Activated T-cell treated with anti-CD3 and anti-CD28 coated beads for 4 hours (primary cell): Measurements from ENCODE around the gene RPA3.
"Not testable (repeated sequence)": the region's sequence is repeated elsewhere in the genome, so short reads cannot be mapped to it uniquely, and the experiment has no call there.

Source experiments
- DNase-seq: peaks from one replicate; pipeline ENCODE4 v3.0.0-alpha.2; 2020

RPA3 gene

GRCh38 chr7:7688310-7688709 is 30.1 kb downstream of the RPA3 start:
- DNase-seq = no peak

- no peak for DNase-seq
Observed at GRCh38 chr7:7687800-7688199, 30.6 kb downstream of the RPA3 start.

GRCh38 chr7:7686811-7687508 is 31.4 kb downstream of the RPA3 start:
- no peak for DNase-seq

- DNase-seq = no peak
Observed at GRCh38 chr7:7682861-7683260, 35.5 kb downstream of the RPA3 start.

- DNase-seq = no peak
Observed at GRCh38 chr7:7681936-7682329, 36.5 kb downstream of the RPA3 start.

GRCh38 chr7:7681191-7681935 is 37.0 kb downstream of the RPA3 start:
- DNase-seq = peak; percentile 41

- DNase-seq = not testable (repeated sequence)
Observed at GRCh38 chr7:7679640-7680039, 38.8 kb downstream of the RPA3 start.

- DNase-seq = no peak
Observed at GRCh38 chr7:7675686-7676085, 42.7 kb downstream of the RPA3 start.

- DNase-seq = no peak
Observed at GRCh38 chr7:7673240-7673550, 45.2 kb downstream of the RPA3 start.

- DNase-seq = no peak
Observed at GRCh38 chr7:7672545-7673239, 45.7 kb downstream of the RPA3 start.

GRCh38 chr7:7671361-7671760 is 47.0 kb downstream of the RPA3 start:
- DNase-seq = no peak

- DNase-seq = no peak
Observed at GRCh38 chr7:7670490-7670889, 47.9 kb downstream of the RPA3 start.

GRCh38 chr7:7668706-7669105 is 49.7 kb downstream of the RPA3 start:
- DNase-seq = no peak

GRCh38 chr7:7667187-7667586 is 51.2 kb downstream of the RPA3 start:
- DNase-seq = no peak

- no peak for DNase-seq
Observed at GRCh38 chr7:7665031-7665430, 53.4 kb downstream of the RPA3 start.

- DNase-seq = no peak
Observed at GRCh38 chr7:7664291-7664690, 54.1 kb downstream of the RPA3 start.

- no peak for DNase-seq
Observed at GRCh38 chr7:7662527-7662926, 55.9 kb downstream of the RPA3 start.

GRCh38 chr7:7656459-7656858 is 61.9 kb downstream of the RPA3 start:
- not testable (repeated sequence) for DNase-seq

GRCh38 chr7:7654964-7655715 is 63.3 kb downstream of the RPA3 start:
- no peak for DNase-seq

GRCh38 chr7:7653593-7654187 is 64.7 kb downstream of the RPA3 start:
- no peak for DNase-seq

GRCh38 chr7:7652798-7653540 is 65.4 kb downstream of the RPA3 start:
- no peak for DNase-seq

GRCh38 chr7:7651479-7651878 is 66.9 kb downstream of the RPA3 start:
- no peak for DNase-seq
